ENCODE measurements around the gene ALG12. TPM values are rescaled to one million over a fixed set of nuclear protein-coding genes. Genes with fewer than 3 reads are reported as not detected.

ALG12 gene
- total and polyA plus RNA-seq, 2 of the 13 experiments (the other 11 are each of a cell fraction or from before 2014, with no cell fraction given) = 7.8 to 15.8 TPM

- no peak for TF ChIP-seq THRA (CRISPR knock-in tag; IDR thresholded peaks at IDR 0.05; ENCODE audit: borderline replicate concordance)
- no peak for TF ChIP-seq NFE2L1 (CRISPR knock-in tag; IDR thresholded peaks at IDR 0.05; ENCODE audit: borderline replicate concordance)
- TF ChIP-seq SP2 (CRISPR knock-in tag; IDR thresholded peaks at IDR 0.05) = no peak
- 0 out of 2 replicates have a peak, but pooled peaks have one; percentile 17 for TF ChIP-seq SSRP1 (CRISPR knock-in tag; IDR thresholded peaks at IDR 0.05)
- no peak for TF ChIP-seq STAG1 (CRISPR knock-in tag; IDR thresholded peaks at IDR 0.05)
- no peak for TF ChIP-seq AGO2 (optimal IDR thresholded peaks at IDR 0.05; ENCODE audit: low read depth, low read length)
- no peak for TF ChIP-seq KLF6 (CRISPR knock-in tag; IDR thresholded peaks at IDR 0.05)
Observed at GRCh38 chr22:49936973-49937757, 18.9 kb upstream of the ALG12 start (continued).

GRCh38 chr22:49936018-49936972 is 18.1 kb upstream of the ALG12 start:
- no peaks in the 10 kb centered on the region; a peak in 1 of 5 replicates for H3K27me3 ChIP-seq (ENCODE audit: control insufficient read depth in 1 of 2, insufficient read depth in 2 of 2, low read length in 2 of 2)
- H3K9me3 ChIP-seq (ENCODE audit: low read length) = no peaks in the 10 kb centered on the region
- H2AFZ ChIP-seq (ENCODE audit: low read length) = no peak overlapping the region
- no peaks in the 10 kb centered on the region for H3K36me3 ChIP-seq (replicated peaks in 1 of 2; ENCODE audit: control insufficient read depth in 1 of 2, insufficient read depth in 2 of 2, low read length in 2 of 2)
- BruUV-seq (replicated peaks) = no TSS peak
- ATAC-seq = peak; percentile 55
- no peaks in the 10 kb centered on the region for H4K20me1 ChIP-seq (ENCODE audit: insufficient read depth, low read length)
- peak overlapping the region; percentile 13 to 57 (median 38); a peak in 4 of 6 replicates for H3K4me3 ChIP-seq (replicated peaks in 1 of 3; ENCODE audit: insufficient read depth in 1 of 3, low read depth in 2 of 3, low read length in 3 of 3)
- in situ Hi-C loops (cut with HindIII; ENCODE audit: extremely low pct_ligation_motif_present, low pct_unique_long_range_greater_than_20kb) (no loop called here), intact Hi-C loops (cut with micrococcal nuclease; ENCODE audit: unreplicated experiment) (no loop called here)
- peak; percentile 93 for DNase-seq (ENCODE audit: low spot score)
- H3K4me2 ChIP-seq (ENCODE audit: low read depth, low read length) = peak overlapping the region; percentile 77
- ChIA-PET POLR2A (interaction anchor here (0.8 to 10.5 kb wide), 8 partner anchors 15 to 41 kb away, joined by 3 to 283 read pairs (median 37); partner anchors contain the start of genes ALG12, CRELD2 and PIM3), CTCF (ENCODE audit: low intra/inter-chr PET ratio, low total read pairs) (no interaction called here)
- H3K4me1 ChIP-seq (ENCODE audit: insufficient read depth, low read length) = peaks cover 83% of the 10 kb centered on the region
- peak overlapping the region; percentile 73 for H3K9ac ChIP-seq (ENCODE audit: insufficient read depth, low read depth, low read length)
- no peaks in the 10 kb centered on the region for H3K79me2 ChIP-seq (ENCODE audit: insufficient read depth, low read length)
- FAIRE-seq = no peak
- peak overlapping the region; percentile 80 for H3K27ac ChIP-seq (ENCODE audit: extremely low read length, insufficient read depth, low read length)
- 28% methylated on average over 6 of the region's 52 CpGs for WGBS (ENCODE audit: low lambda C conversion rate)
- TF ChIP-seq FOSL1 (CRISPR knock-in tag; IDR thresholded peaks at IDR 0.05; ENCODE audit: borderline replicate concordance) (peak; percentile 82; the same call in 1 of the 2 replicates), PAF1 (CRISPR knock-in tag; IDR thresholded peaks at IDR 0.05) (no peak), ZBTB4 (CRISPR knock-in tag; IDR thresholded peaks at IDR 0.05; ENCODE audit: borderline replicate concordance) (no peak), TFAP4 (IDR thresholded peaks at IDR 0.05; ENCODE audit: borderline replicate concordance, low read depth) (peak; percentile 74; the same call in 1 of the 2 replicates), ZNF800 (CRISPR knock-in tag; IDR thresholded peaks at IDR 0.05) (no peak)
